Activated CD8-positive, alpha-beta memory T cell treated with anti-CD3 and anti-CD28 coated beads, Interleukin-2, amount 50 U/mL, for 24 hours (primary cell): ENCODE data around the gene ICOSLG.
"Not testable (repeated sequence)": the region's sequence is repeated elsewhere in the genome, so short reads cannot be mapped to it uniquely, and the experiment has no call there.

ENCODE experiments used
- DNase-seq: peaks from one replicate; pipeline ENCODE4 v3.0.0-alpha.2; 2020; ENCODE audit errors: extremely low read depth

The ICOSLG gene, protein sequence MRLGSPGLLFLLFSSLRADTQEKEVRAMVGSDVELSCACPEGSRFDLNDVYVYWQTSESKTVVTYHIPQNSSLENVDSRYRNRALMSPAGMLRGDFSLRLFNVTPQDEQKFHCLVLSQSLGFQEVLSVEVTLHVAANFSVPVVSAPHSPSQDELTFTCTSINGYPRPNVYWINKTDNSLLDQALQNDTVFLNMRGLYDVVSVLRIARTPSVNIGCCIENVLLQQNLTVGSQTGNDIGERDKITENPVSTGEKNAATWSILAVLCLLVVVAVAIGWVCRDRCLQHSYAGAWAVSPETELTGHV

DNA sequence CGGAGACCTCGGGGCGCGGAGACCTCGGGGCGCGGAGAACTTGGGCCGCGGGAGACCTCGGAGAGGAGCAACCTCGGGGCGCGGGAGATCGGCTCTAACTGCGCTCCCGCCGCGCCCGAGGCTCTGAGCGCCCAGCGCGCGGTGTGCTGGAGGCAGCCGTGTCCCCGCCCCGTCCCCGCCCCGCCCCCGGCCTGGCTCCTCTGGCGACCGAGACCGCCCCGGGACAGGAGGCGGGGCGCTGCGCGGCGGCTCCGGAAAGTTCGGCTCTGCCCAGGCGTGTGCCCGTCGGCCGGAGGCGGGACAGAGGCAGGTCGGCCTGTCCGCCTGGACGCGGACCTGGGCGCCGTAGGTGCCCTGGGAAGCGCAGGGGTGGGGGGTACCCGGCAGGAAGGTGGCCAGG is at the start of gene ICOSLG:
ICOSLG (minus strand) TSS at position 102 of the 400 bp plus-strand sequence. CDS start 126 bp downstream, outside the sequence.
- DNase-seq = not testable (repeated sequence)

DNA sequence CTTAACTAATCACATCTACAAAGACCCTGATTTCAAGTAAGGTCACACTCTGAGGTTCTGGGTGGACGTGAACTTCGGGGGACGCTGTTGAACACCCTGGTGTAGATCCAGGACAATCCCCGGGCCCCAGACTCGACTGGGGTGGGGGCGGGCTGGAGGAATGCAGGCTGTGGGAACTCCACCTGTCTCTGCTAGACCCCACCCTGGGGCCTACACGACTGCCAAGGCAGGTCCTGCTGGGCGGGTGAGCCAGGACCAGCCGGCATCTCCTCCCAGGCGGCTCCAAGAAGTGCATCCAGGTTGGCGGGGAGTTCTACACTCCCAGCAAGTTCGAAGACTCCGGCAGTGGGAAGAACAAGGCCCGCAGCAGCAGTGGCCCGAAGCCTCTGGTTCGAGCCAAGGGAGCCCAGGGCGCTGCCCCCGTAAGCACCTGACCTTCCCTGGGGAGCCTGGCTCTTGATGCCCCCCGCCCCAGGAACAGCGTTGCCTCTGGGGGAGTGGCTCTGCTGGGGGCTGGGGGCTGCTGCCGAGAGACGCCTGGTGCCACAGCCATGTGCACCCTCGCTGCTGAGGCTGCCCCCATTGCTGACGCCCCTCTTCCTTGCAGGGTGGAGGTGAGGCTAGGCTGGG is 48.8 kb upstream of the ICOSLG start:
- DNase-seq = no peak

DNA sequence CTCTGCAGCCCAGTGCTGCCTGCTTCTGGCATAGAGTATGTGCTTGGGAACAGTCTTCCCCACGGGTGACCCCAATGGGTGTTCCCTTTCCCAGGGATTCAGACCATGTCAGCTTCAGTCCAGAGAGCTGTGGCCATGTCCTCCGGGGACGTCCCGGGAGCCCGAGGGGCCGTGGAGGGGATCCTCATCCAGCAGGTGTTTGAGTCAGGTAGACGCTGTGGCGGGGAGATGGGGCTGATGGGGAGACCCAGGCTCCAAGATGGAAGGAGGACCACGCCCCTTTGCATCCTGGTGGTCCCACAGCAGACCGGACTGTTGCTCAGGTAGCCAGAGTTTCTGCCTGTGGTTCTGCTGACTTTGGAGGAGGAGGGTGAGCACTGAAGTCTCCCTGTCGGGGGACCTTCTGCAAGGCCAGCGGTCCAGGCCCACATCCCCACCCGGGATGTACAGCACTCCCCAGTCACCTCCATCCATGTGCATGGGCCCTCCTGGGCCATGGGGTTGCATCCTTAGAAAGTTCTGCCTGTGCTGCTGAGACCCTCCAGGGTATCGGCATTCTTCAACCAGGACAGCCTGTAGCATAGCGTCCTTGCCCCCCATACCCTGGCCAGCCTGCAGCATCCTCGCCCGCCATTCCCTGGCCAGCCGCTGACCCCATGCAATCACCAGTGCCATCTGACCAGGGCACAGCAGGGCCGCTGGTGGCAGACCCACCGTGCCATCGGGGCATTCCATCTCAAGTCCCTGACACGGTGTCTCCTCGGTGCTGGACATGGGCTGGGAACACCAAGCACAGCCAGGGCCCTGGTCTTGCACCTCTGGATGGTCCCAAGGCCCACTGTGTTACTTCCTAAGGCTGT is 47.7 kb upstream of the ICOSLG start:
- DNase-seq = no peak

DNA sequence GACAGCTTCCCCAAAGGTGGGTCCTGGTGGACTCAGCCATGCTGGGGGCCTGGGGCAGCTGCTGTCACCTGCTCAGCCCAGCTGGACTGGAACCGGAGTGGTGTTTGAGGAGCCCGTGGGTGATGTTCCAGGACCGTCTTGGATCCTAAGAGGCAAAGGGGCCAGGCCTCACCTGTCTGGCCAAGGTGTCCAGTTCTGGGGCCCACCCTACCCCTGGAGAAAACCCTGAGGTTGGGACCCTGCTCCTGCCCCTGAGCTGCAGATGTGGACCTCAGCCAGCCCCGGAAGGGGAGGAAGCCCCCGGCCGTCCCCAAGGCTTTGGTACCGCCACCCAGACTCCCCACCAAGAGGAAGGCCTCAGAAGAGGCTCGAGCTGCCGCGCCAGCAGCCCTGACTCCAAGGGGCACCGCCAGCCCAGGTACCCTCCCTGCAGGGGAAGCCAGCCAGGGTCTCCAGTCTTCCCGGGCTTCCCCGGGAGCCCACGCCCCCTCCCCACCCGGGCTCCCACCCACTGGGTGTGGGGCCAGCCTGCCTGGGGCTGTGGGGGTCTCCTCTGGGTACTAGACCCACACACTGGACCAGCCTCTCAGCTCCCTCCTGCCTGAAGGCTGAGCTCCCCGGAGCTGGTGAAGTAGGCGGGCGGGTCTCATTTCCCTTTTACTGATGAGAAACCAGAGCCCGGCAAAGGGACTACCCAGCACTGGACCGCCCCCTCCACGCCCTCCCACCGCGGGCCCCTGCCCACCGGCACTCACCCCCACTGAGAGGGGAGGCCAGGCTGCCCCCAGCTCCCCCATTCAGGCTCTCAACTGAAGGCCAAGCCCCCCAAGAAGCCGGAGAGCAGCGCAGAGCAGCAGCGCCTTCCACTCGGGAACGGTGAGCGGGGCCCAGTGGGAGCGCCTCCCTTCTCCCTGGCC is 46.2 kb upstream of the ICOSLG start:
- DNase-seq = no peak

DNA sequence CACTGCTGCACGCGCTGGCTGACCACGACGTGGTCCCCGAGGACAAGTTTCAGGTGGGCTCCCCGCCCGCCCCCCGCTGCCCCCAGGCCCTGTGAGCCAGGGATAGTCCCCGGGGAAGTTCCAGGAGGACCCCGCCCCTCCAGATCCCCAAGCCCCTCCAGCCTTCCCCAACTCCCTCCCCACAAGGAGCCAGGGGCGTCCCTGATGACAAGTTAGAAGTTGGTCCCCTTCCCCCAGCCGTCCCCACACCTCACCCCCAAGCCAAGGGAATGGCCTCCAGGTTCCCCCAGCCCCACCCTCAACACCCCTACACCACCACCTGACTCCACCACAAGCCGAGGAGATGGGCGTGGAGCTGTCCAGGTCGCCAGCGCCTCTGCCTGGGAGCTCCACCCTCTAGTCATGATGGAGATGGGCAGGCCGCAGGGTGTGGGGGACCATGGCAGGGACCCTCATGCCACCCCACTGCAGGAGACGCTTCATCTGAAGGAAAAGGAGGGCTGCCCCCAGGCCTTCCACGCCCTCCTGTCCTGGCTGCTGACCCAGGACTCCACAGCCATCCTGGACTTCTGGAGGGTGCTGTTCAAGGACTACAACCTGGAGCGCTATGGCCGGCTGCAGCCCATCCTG is 45.5 kb upstream of the ICOSLG start:
- no peak for DNase-seq

DNA sequence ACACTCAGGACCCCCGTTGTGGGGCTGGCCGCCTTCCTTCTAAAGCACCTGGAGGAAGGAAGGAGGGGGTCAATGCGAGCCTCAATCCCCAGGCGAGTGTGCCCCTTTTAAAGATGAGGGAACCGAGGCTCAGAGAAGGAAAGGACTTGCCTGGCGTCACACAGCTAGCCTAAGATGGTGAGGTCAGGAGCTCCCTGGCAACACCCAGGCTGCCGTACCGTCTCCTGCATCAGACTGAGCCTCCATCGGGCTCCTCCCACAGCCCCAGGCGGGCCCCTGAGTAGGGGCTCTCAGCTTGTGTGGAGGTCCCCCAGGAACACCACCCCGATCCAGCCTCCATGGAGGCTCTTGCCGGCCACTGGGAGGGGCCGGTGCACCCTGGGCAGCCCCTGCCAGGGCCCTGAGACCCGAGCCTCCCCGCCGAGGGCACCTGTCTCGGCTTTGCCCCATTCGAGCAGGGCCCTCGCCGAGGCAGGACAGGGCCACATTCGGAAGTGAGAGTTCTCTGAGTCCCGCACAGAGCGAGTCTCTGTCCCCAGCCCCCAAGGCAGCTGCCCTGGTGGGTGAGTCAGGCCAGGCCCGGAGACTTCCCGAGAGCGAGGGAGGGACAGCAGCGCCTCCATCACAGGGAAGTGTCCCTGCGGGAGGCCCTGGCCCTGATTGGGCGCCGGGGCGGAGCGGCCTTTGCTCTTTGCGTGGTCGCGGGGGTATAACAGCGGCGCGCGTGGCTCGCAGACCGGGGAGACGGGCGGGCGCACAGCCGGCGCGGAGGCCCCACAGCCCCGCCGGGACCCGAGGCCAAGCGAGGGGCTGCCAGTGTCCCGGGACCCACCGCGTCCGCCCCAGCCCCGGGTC is 44.6 kb upstream of the ICOSLG start, which contains the start of gene AIRE:
AIRE (plus strand) TSS at position 739 of the 855 bp plus-strand sequence. CDS start 131 bp downstream, outside the sequence.
- no peak for DNase-seq

DNA sequence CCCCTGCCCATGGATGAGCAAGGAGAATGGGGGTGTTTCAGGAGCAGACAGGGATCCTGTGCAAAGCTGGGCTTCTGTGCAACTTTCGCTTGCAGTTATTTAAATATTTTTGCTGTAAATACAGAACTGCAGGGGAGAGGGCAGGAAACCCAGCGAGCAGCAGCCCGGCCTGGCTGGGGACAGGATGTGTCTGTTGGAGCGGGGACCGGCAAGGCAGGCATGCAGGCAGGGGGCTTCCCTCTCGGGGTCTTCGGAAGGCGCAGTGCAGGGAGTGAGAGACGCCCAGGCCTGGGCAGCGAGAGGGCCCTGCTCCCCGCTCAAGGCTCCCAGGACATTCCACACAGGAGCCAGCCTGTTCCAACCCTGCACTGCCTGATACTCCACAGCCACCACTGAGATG is 43.2 kb upstream of the ICOSLG start:
- DNase-seq = no peak

DNA sequence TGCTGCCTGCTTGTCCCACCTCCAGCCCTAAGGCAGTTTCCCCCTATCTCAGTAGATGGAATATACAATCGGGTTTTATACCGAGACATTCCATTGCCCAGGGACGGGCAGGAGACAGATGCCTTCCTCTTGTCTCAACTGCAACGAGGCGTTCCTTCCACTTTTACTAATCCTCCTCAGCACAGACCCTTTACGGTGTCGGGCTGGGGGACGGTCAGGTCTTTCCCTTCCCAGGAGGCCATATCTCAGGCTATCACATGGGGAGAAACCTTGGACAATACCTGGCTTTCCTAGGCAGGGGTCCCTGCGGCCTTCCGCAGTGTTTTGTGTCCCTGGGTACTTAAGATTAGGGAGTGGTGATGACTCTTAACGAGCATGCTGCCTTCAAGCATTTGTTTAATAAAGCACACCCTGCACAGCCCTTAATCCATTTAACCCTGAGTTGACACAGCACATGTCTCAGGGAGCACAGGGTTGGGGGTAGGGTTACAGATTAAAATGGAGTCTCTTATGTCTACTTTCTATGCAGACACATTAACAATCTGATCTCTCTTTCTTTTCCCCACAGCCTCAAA is 42.6 kb upstream of the ICOSLG start:
- DNase-seq = not testable (repeated sequence)

DNA sequence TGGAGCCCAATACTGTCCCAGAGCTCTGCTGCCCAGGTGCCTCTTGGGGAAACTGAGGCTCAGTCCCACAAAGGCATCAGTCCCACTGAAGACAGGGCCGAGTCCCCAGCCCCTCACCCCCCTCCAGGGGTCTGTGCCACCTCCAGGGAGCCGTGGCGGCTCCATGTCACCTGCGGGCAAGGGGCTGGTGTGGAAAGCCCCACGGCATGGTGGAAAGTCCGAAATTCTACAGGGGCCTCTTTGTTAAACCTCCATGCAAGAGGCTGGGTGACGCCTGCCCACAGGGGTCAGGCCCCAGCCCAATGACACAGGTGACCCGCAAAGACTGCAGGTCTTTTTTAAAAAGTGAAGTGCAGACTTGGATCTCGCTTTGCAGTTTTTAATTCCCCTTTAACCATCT is 41.6 kb upstream of the ICOSLG start:
- DNase-seq = no peak

DNA sequence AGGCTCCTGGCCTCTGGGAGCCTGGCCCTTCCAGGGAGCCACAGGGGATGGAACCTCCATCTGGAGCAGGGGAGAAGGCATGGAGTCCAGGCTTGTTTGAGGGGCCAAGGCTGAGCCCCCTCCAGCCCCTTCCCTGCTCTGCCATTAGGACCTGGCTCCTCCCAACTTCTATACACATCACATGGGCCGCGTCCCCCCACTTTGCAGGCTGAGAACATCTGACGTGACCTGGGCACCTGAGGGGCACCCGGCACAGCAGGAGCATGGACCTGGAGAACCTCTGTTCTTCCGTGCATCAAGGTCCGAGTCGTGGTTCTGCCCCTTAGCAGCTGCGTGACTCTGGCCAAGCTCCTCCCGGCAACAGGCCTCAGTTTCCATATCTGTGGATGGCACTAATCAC is 41.1 kb upstream of the ICOSLG start:
- DNase-seq = no peak

DNA sequence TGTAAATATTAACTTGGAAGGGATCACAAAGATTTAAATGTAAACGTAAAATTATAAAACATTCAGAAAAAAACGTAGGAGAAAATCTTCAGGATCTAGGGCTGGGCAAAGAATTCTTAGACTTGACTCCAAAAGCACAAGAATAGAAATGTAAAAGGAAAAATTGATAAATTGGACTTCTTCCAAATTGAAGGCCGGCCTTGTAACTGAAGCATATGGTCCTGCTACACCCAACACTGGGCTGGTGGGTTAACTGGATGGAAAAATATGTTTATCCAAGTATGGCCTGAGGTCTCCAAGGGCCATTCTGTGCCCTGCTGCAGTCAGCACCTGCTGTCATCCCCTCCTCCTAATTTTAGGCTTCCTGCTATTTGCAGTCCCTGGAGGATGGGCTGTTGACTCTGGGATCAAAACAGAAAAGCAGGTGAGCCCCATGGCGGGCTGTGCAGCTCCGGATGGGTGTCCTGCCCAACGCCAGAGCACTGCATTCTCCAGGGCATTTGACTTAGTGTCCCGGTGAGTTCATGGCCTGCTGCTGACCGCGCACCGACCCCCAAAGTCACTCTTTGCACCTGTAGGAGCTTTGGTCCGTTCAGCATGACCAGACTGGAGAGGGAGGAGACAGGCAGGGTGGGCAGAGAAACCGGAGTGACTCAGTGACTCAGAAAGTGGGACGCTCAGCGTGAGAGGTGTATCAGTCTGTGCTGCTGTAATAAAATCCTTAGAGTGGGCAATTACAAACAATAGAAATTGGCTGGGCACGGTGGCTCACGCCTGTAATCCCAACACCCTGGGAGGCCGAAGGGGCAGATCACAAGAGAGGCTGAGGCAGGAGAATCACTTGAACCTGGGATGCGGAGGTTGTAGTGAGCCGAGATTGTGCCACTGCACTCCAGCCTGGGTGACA is 38.9 kb upstream of the ICOSLG start:
- no peak for DNase-seq

DNA sequence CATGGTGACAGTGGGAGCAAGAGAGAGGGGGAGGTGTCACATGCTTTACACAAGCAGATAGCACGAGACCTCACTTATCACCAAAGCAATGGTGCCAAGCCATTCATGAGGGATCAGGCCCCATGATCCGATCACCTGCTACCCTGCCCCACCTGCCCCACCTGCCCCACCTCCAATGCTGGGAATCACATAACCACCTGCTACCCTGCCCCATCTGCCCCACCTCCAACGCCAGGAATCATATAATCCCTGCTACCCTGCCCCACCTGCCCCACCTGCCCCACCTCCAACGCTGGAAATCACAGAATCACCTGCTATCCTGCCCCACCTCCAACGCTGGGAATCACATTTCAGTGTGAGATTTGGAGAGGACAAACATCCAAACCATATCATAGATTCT is 34.3 kb upstream of the ICOSLG start:
- no peak for DNase-seq

DNA sequence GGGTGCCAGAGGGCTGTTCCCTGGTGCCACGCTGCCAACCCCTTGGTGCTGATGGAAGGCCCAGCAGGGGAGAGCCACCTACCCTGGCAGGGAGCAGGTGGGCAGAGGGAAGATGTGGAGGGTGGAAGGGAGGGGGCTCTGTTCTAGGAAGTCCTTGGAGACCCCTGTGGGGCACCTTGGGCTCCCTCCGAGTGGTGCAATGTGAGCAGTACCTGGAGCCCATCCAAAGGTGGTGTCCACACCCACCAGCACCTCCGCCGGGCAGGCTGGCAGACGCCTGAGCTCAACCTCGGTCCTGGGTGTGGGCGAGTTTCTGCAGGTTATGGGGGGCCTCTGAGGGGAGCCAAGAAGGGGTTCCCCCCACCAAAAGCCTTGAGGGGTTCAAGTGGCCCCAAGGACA is 32.3 kb upstream of the ICOSLG start:
- no peak for DNase-seq

DNA sequence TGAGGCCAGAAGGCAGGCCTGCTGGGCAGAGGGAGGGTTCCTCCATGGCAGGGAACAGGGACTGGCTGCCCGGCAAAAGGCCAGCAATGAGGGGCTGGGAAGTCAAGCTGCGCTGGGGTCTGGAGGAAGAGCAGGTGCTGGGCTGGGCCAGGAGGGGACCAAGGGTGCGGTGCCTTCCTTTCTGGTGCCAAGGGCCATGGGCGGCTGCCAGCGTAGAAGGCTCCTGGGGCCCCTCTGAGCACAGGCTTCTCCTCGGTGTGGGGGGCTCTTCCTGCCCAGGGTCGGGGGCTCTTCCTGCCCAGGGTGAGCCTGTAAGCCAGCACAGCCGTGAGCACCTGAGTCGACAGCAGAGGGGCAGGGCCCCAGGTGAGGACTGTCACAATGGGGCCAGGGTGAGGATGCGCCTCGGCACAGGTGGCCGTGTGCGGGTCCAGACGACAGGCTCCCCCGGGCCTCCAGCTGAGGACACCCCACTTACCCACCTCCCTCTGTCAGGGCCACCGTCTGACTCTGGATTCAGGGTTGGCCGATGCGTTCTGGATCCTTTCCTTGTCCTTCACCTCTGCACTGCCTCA is 31.6 kb upstream of the ICOSLG start:
- no peak for DNase-seq

DNA sequence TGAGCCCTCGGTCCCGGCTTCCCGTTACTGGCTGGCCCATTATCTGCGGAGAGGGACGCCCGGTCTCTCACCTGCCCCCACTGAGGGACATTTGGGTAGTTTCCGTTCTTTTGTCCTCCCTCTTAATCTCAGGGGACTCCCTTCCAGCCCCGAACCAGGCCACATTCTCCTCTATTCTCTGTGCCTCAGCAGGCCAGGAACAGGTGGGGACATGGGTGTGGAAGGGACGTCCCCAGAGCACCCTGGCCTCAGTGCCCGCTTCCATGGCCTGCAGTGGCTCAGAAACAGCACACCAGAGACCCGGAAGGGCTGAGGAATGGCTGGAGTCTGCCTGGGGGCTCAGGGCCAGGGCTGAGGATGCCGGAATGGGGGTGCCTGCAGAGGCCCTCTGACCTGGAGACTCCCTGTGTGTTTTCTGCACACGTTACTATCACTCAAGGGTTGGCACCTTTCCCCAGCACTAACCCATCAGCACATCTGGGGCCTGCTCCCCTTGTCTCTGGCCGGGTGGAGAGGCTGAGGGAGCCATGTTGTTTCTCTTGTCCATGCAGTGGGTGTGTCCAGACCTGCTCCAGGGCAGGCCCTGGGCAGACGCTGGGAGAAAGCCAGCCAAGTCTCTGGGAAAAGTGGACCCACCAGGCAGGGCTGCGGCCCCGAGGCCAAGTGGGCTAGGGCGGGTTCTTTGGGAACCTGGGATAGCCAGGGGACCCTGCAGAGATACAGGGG is 31.0 kb upstream of the ICOSLG start:
- DNase-seq = no peak

DNA sequence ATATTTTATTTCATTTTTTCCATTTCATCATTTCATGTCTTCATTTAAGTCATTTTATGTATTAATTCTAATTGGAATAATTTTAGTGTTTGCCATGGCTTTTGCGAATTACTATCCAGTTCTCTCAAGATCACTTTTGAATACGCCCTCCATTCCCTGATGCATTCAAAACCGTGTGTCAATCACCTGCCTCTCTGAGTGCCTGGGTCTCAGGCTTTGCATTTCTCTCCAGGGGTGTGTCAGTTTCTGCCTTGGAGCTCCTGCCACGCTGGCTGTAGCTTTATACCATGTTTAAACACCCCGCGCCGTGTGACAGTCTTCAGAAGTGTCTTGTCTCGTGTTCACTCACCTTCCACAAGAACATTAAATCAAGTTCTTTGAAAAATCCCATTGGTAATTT is 28.3 kb upstream of the ICOSLG start:
- DNase-seq = no peak

DNA sequence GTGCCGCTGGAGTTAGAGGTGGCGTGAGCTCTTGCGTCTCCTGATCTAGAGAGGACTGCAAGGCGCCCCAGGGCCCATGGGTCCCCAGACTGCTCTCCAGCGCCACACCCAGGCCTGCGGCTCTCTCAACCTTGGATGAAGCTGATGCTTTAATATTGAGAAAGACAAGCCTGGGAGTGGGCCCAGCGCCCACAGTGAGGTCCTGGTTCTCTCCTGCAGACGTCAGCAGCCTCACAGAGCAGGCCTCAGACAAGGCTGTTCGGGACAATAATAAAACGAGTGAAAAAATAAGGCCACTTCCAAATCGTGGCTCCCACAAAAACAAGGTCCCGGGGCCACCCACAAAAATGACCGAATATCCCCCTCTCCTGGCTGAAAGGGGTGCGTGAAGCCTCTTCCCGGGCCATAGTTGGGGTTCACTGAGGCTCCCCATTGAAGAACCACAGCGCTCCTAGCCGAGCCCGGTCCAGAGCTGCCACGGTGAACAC is 27.0 kb upstream of the ICOSLG start:
- no peak for DNase-seq
